ENCODE data around the gene CDKN2AIPNL.

CDKN2AIPNL gene

GRCh38 chr5:134435560-134435959 lies 23.9 kb upstream of the CDKN2AIPNL start:
- DNase-seq (ENCODE audit: extremely low spot score), result no peak
- CTCF ChIA-PET, result interaction anchor here (1.1 to 2.4 kb wide), 4 partner anchors 10 to 98 kb away, joined by 4 to 13 read pairs (median 4); partner anchors contain the start of gene CDKN2AIPNL
- TF ChIP-seq CTCF (IDR thresholded peaks at IDR 0.05; ENCODE audit: control extremely low read depth, extremely low read depth, low read depth, missing control alignments), result no peak

DNA sequence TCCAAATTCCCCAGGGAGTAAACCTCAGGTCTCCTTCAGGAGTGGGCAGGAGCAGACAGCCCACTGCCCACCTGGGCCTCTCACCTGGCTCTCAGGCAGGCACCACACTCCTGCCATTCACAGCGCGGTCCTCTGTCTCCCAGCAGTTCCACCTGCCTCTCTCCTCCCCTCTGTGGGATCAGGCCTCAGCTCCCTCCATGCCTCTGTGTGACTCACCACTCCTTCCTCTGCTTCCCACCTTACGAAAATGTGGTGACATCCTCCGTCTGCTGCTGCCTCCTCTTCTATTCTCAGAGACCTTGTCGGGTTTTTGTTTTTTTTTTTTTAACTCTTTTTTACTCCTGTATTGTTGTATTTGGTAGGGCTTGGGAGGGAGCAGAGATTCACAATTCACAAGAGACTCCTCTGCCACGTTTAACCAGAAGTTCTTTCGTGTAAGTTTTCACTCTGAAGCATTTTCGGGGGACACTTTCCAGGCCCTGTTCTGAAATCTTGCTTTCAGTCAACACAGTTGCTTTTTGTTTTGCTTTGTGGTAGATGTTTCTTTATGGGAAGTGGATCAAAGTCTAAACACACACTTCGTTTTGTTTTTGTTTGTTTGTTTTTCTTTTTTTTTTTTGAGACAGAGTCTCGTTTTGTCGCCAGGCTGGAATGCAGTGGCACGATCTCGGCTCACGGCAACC lies 21.1 kb upstream of the CDKN2AIPNL start:
- CTCF ChIA-PET, result no interaction called here
- DNase-seq (ENCODE audit: extremely low spot score), result no peak
- no peak for TF ChIP-seq CTCF (IDR thresholded peaks at IDR 0.05; ENCODE audit: control extremely low read depth, extremely low read depth, low read depth, missing control alignments)
- POLR2A ChIA-PET, result no interaction called here

More at GRCh38 chr5:134435560-134435959, 23.9 kb upstream of the CDKN2AIPNL start:
- POLR2A ChIA-PET, result no interaction called here

DNA sequence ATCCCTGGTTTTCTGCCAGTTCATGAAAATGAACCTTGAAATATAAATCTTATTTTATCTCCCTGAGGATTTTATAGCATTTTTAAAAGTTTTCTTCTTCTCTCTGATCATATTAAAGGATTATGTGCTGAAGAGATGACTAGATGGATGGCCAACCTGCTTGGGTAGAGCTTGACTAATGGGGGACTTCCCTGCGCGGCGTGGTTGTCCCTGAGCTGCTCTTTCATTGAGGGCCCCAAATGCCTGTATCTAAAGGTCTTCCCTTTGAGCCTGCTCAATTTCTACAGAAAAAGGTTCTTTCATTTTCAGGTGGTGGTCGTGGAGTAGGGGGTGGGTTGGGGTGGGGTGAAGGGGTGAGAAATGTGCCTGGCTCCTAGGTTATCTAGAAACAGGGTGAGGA lies 20.5 kb upstream of the CDKN2AIPNL start:
- no peak for TF ChIP-seq CTCF (IDR thresholded peaks at IDR 0.05; ENCODE audit: control extremely low read depth, extremely low read depth, low read depth, missing control alignments)
- ChIA-PET CTCF (interaction anchor here (1.5 kb wide), 1 partner anchor 146 kb away, joined by 3 read pairs; no protein-coding TSS in a partner anchor), POLR2A (no interaction called here)
- DNase-seq (ENCODE audit: extremely low spot score), result no peak

- ChIA-PET CTCF (interaction anchor here (0.9 to 4.9 kb wide), 2 partner anchors 18 to 98 kb away, joined by 3 to 25 read pairs; partner anchors contain the start of gene CDKN2AIPNL), POLR2A (no interaction called here)
- TF ChIP-seq CTCF (IDR thresholded peaks at IDR 0.05; ENCODE audit: control extremely low read depth, extremely low read depth, low read depth, missing control alignments), result no peak
- no peak for DNase-seq (ENCODE audit: extremely low spot score)
Measured at GRCh38 chr5:134430001-134430569, 18.4 kb upstream of the CDKN2AIPNL start.

GRCh38 chr5:134427540-134428041 lies 15.9 kb upstream of the CDKN2AIPNL start:
- no peak for TF ChIP-seq CTCF (IDR thresholded peaks at IDR 0.05; ENCODE audit: control extremely low read depth, extremely low read depth, low read depth, missing control alignments)
- ChIA-PET POLR2A (no interaction called here), CTCF (interaction anchor here (0.6 to 4.9 kb wide), 9 partner anchors 9 to 159 kb away, joined by 3 to 25 read pairs (median 3); partner anchors contain the start of gene CDKN2AIPNL)
- no peak for DNase-seq (ENCODE audit: extremely low spot score)

- POLR2A ChIA-PET, result no interaction called here
- CTCF ChIA-PET, result interaction anchor here (0.9 to 4.9 kb wide), 3 partner anchors 12 to 29 kb away, joined by 3 to 25 read pairs (median 5); partner anchors contain the start of gene CDKN2AIPNL
- no peak for TF ChIP-seq CTCF (IDR thresholded peaks at IDR 0.05; ENCODE audit: control extremely low read depth, extremely low read depth, low read depth, missing control alignments)
- DNase-seq (ENCODE audit: extremely low spot score), result no peak
Measured at GRCh38 chr5:134426361-134426760, 14.7 kb upstream of the CDKN2AIPNL start.
